Measurements from ENCODE around the gene LMAN2L.

Gene LMAN2L

GRCh38 chr2:96661324-96661723 lies 78.5 kb downstream of the LMAN2L start:
- DNase-seq (ENCODE audit: low read depth in 2 of 3, low spot score in 2 of 3): no peak

GRCh38 chr2:96656540-96656939 lies 83.3 kb downstream of the LMAN2L start:
- DNase-seq (ENCODE audit: low read depth in 2 of 3, low spot score in 2 of 3): no peak

Measured in activated CD8-positive, alpha-beta memory T cell treated with anti-CD3 and anti-CD28 coated beads for 48 hours (primary cell).